K562 (cell line): ENCODE data around the gene PGAP2. TPM values are rescaled to one million over a fixed set of nuclear protein-coding genes. Genes with fewer than 3 reads are reported as not detected.

Experiments
- BCOR ChIP-seq: fragments of 450-650 bp; IDR thresholded peaks from 2 replicates; pipeline ENCODE4 v1.6.1; 2016
- BRCA1 ChIP-seq, 2 experiments: fragments of 450-650 bp in 1 of 2; sonication (generic) in 1 of 2; formaldehyde crosslinking in 1 of 2; IDR thresholded peaks; 2 replicates each; pipeline versions ENCODE4 v1.5.0 to v1.6.1; 2017 to 2020; ENCODE audit warnings: mild to moderate bottlenecking in 1 of 2, missing genetic modification reagents in 1 of 2
- CBX3 ChIP-seq, 2 experiments: IDR thresholded peaks; 1 replicate in 1 of 2; 2 replicates in 1 of 2; pipeline ENCODE4 v1.6.1; 2012; ENCODE audit warnings: inconsistent platforms in 2 of 2, low read length in 2 of 2, borderline replicate concordance in 1 of 2, control low read depth in 1 of 2
- CHD1 ChIP-seq: fragments of 200-600 bp; sonication (generic); IDR thresholded peaks from one replicate; pipeline ENCODE4 v1.6.1; 2012; ENCODE audit warnings: mild to moderate bottlenecking, moderate library complexity, low read length, inconsistent platforms
- CXXC5 ChIP-seq: fragments of 250-450 bp; sonication (Bioruptor Pico); IDR thresholded peaks from 2 replicates; pipeline ENCODE4 v1.8.0; 2022; ENCODE audit warnings: inconsistent platforms, mild to moderate bottlenecking, moderate library complexity
- DEAF1 ChIP-seq: fragments of 450-650 bp; formaldehyde crosslinking; IDR thresholded peaks from 2 replicates; pipeline ENCODE4 v1.4.0; 2020; ENCODE audit warnings: mild to moderate bottlenecking, moderate library complexity
- DIDO1 ChIP-seq: fragments of 450-650 bp; IDR thresholded peaks from 2 replicates; pipeline ENCODE4 v1.6.1; 2016; ENCODE audit warnings: low read depth, missing biosample characterization, missing genetic modification characterization
- DMBX1 ChIP-seq: fragments of 250-450 bp; sonication (Bioruptor Pico); IDR thresholded peaks from 2 replicates; pipeline ENCODE4 v1.8.0; 2022; ENCODE audit warnings: inconsistent platforms, mild to moderate bottlenecking, moderate library complexity, borderline replicate concordance
- EP300 ChIP-seq: IDR thresholded peaks from 2 replicates; pipeline ENCODE4 v1.6.1; 2012; ENCODE audit warnings: low read length, improper control_type of control experiment
- ESRRB ChIP-seq: fragments of 250-450 bp; sonication (Bioruptor Pico); IDR thresholded peaks from 2 replicates; pipeline ENCODE4 v1.5.0; 2020; ENCODE audit warnings: mild to moderate bottlenecking, moderate library complexity, borderline replicate concordance
- ETS2 ChIP-seq: IDR thresholded peaks from 2 replicates; pipeline ENCODE4 v1.6.1; 2016; ENCODE audit warnings: borderline replicate concordance, missing genetic modification characterization, mild to moderate bottlenecking, moderate library complexity, missing compliant biosample characterization; ENCODE audit not compliant: poor library complexity, severe bottlenecking
- FOXO4 ChIP-seq: fragments of 450-650 bp; formaldehyde crosslinking; IDR thresholded peaks from 2 replicates; pipeline ENCODE4 v1.4.0; 2020; ENCODE audit warnings: mild to moderate bottlenecking, moderate library complexity
- HDAC2 ChIP-seq: fragments of 450-650 bp; IDR thresholded peaks from 2 replicates; pipeline ENCODE4 v1.6.1; 2016; ENCODE audit warnings: mild to moderate bottlenecking
- NCOA2 ChIP-seq, 2 experiments: fragments of 450-650 bp; IDR thresholded peaks; 2 replicates each; pipeline ENCODE4 v1.6.1; 2018; ENCODE audit warnings: mild to moderate bottlenecking in 2 of 2, moderate library complexity in 1 of 2; ENCODE audit not compliant: partially characterized antibody in 2 of 2
- NCOA4 ChIP-seq: fragments of 450-650 bp; IDR thresholded peaks from 2 replicates; pipeline ENCODE4 v1.6.1; 2018; ENCODE audit warnings: mild to moderate bottlenecking; ENCODE audit not compliant: partially characterized antibody
- NFE2L1 ChIP-seq: fragments of 450-650 bp; IDR thresholded peaks from 2 replicates; pipeline ENCODE4 v1.6.1; 2016; ENCODE audit warnings: missing genetic modification characterization, low read depth, mild to moderate bottlenecking, missing compliant biosample characterization, moderate library complexity, borderline replicate concordance
- NR4A1 ChIP-seq, 2 experiments: fragments of 250-450 bp in 1 of 2; fragments of 450-650 bp in 1 of 2; sonication (Bioruptor Pico) in 1 of 2; IDR thresholded peaks; 2 replicates each; pipeline versions ENCODE4 v1.4.0 to v1.6.1; 2016 to 2020; ENCODE audit warnings: mild to moderate bottlenecking in 2 of 2, missing compliant biosample characterization in 1 of 2, missing genetic modification characterization in 1 of 2, moderate library complexity in 1 of 2
- PHB2 ChIP-seq: fragments of 450-650 bp; IDR thresholded peaks from 2 replicates; pipeline ENCODE4 v1.6.1; 2017; ENCODE audit warnings: low read depth
- PHF8 ChIP-seq: fragments of 200-600 bp; sonication (generic); IDR thresholded peaks from 2 replicates; pipeline ENCODE4 v1.6.1; 2012; ENCODE audit warnings: mixed run types, mild to moderate bottlenecking, inconsistent platforms, low read length, moderate library complexity, borderline replicate concordance
- POLR2A ChIP-seq: fragments of 450-650 bp; conservative IDR thresholded peaks from 2 replicates; pipeline ENCODE4 v1.6.1; 2016
- RHOXF2B ChIP-seq: fragments of 250-450 bp; sonication (Bioruptor Pico); conservative IDR thresholded peaks from 2 replicates; pipeline ENCODE4 v1.5.1; 2021
- SMAD2 ChIP-seq: fragments of 150-350 bp; IDR thresholded peaks from 2 replicates; pipeline ENCODE4 v1.6.1; 2014; ENCODE audit warnings: low read depth, mild to moderate bottlenecking, low read length
- TAF9B ChIP-seq: fragments of 450-650 bp; IDR thresholded peaks from 2 replicates; pipeline ENCODE4 v1.6.1; 2018; ENCODE audit warnings: mild to moderate bottlenecking; ENCODE audit not compliant: partially characterized antibody
- ZEB2 ChIP-seq: fragments of 450-650 bp; IDR thresholded peaks from 2 replicates; pipeline ENCODE4 v1.6.1; 2016
- ZNF780A ChIP-seq: fragments of 250-450 bp; sonication (Bioruptor Pico); IDR thresholded peaks from 2 replicates; pipeline ENCODE4 v1.5.0; 2021; ENCODE audit warnings: mild to moderate bottlenecking
- polyA plus RNA-seq, 8 experiments: library from polyadenylated mRNA; depleted of rRNA in 4 of 8; stranded (reverse) in 5 of 8; unstranded in 3 of 8; fragments of >200 nt; fragmentation: Nextera tagmentation in 2 of 8; fragmentation: Illumina TruSeq in 1 of 8; extraction: Ambion mirVana in 2 of 8; extraction: Trizol in 1 of 8; gene quantifications; 2 replicates each; pipeline versions ENCODE4 v1.2.1 to v1.2.3, GENCODE V29; 2011 to 2014; ENCODE audit warnings: inconsistent platforms in 1 of 8, missing spikeins in 1 of 8
- total RNA-seq, 7 experiments: library from RNA; depleted of rRNA in 6 of 7; stranded (reverse); fragments of >200 nt in 6 of 7; fragmentation: Illumina TruSeq in 2 of 7; extraction: Trizol in 2 of 7; gene quantifications; 2 replicates each; pipeline versions ENCODE4 v1.2.1 to v1.2.3, GENCODE V29; 2011 to 2021; ENCODE audit warnings: low replicate concordance in 1 of 7
- TF ChIP-seq, protein P1 (sequence below): IDR thresholded peaks from 2 replicates; pipeline ENCODE4 v1.6.1; 2014; ENCODE audit warnings: antibody characterized with exemption

PGAP2 gene
- total and polyA plus RNA-seq, 9 of the 15 experiments (the other 6 are each of a cell fraction or from before 2014, with no cell fraction given) = 17.9 to 47.2 (median 33.7) TPM

DNA sequence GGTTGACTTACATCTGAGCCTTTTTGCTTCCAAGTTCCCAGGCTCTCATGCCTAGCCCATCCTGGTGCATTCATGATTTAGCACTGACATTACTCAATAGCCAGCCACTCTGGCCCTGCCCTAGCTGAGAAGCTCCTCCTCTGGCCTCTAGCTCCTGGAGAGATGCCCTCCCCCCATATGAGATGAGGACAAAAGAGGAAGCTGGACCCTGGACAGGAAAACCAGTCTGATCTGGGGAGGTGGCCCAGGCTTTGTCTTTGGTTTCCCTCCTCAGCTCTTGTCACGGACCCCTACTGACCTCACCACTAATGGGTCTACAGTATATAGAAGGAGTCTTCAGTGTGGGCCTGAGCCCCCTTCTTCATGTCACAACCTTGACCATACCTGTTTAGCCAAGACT lies 29.4 kb downstream of the PGAP2 start (continued):
- TF ChIP-seq NCOA2 (IDR thresholded peaks at IDR 0.05; ENCODE audit: partially characterized antibody in 2 of 2) = no peak
- TF ChIP-seq CHD1 = no peak
- no peak for TF ChIP-seq HDAC2
- TF ChIP-seq PHF8 = no peak
- TF ChIP-seq DIDO1 (tag) = no peak
- TF ChIP-seq EP300 = peak; percentile 59; the same call in 1 of the 2 replicates
- TF ChIP-seq DMBX1 = no peak
- no peak for TF ChIP-seq CBX3 (IDR thresholded peaks at IDR 0.05; ENCODE audit: borderline replicate concordance in 1 of 2, low read length in 2 of 2)
- no peak for TF ChIP-seq NCOA4
- no peak for TF ChIP-seq FOXO4 (CRISPR knock-in tag)
- no peak for TF ChIP-seq RHOXF2B (CRISPR knock-in tag)
- peak; percentile 48; the same call in 1 of the 2 replicates for TF ChIP-seq POLR2A
- TF ChIP-seq NFE2L1 (tag) = no peak
- no peak for TF ChIP-seq TAF9B
- TF ChIP-seq ZNF780A (CRISPR knock-in tag) = no peak
- no peak for TF ChIP-seq ETS2 (tag)
- TF ChIP-seq DEAF1 (CRISPR knock-in tag) = no peak
- TF ChIP-seq, protein P1, sequence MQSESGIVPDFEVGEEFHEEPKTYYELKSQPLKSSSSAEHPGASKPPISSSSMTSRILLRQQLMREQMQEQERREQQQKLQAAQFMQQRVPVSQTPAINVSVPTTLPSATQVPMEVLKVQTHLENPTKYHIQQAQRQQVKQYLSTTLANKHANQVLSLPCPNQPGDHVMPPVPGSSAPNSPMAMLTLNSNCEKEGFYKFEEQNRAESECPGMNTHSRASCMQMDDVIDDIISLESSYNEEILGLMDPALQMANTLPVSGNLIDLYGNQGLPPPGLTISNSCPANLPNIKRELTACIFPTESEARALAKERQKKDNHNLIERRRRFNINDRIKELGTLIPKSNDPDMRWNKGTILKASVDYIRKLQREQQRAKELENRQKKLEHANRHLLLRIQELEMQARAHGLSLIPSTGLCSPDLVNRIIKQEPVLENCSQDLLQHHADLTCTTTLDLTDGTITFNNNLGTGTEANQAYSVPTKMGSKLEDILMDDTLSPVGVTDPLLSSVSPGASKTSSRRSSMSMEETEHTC = no peak
- no peak for TF ChIP-seq NR4A1 (CRISPR knock-in tag; IDR thresholded peaks at IDR 0.05)
- no peak for TF ChIP-seq NR4A1 (tag; IDR thresholded peaks at IDR 0.05)
- TF ChIP-seq SMAD2 = no peak
- TF ChIP-seq ESRRB (CRISPR knock-in tag) = no peak
- TF ChIP-seq CXXC5 (CRISPR knock-in tag) = 0 out of 2 replicates have a peak, but pooled peaks have one; percentile 11
- TF ChIP-seq BRCA1 (IDR thresholded peaks at IDR 0.05) = no peak
- TF ChIP-seq BRCA1 (CRISPR knock-in tag; IDR thresholded peaks at IDR 0.05) = no peak
- TF ChIP-seq PHB2 = no peak
- no peak for TF ChIP-seq ZEB2
- no peak for TF ChIP-seq BCOR
